Measurements from ENCODE around the gene ARHGAP12.

ARHGAP12 gene

DNA sequence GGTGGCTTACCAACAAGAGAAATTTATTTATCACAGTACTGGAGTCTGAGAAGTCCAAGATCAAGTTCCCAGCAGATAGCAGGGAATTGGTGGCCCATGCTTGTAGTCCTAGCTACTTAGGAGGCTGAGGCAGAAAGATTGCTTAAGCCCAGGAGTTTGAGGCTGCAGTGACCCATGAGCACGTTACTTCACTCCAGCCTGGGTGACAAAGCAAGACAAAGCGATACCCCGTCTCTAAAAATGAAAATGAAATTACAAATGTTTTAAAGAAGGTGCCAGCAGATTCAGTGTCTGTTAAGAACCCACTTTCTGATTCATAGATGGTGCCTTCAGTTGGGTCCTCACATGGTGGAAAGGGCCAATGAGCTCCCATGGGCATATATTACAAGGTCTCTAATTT, 20.6 kb upstream of the ARHGAP12 start:
- no peak for DNase-seq (ENCODE audit: low spot score)

- DNase-seq (ENCODE audit: low spot score), result no peak
These were observed 19.4 kb upstream of the ARHGAP12 start for GRCh38 chr10:31948021-31948420.

DNA sequence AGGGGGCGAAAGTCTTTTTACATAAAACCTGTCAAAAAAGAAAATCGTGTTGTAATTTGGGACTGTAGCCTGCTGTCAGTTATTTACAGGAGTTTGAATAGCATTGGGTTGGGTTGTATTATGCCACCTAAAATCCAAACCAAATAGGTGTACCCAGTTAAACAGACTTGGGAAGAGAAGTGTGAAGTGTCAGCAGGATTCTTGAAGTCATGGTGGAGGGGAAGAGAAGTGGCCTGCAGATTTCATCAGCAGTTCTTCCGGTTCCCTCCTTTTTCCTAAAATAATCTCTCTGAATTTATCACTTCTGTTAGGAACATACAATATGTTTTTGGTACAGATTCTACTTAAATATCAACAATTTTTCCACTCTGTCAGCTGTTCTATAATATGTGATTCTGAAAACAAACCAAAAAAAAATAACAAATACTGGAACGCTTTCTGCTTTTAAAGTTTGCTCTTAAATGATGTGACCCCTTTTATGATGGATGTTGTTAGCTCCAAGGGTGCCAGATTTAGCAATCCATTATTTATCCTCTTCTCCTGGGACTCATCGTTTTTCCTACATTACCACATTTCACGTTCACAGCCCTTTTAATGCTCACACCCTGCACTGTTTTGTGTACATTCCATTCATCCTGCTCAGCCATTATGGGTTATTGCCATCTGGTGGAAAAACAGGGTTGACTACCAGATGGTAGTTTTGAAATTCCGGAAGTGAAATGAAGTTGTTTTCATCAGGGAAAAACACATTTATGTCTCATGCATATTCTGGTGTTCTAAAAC, 18.7 kb upstream of the ARHGAP12 start:
- DNase-seq (ENCODE audit: low spot score), result no peak

DNA sequence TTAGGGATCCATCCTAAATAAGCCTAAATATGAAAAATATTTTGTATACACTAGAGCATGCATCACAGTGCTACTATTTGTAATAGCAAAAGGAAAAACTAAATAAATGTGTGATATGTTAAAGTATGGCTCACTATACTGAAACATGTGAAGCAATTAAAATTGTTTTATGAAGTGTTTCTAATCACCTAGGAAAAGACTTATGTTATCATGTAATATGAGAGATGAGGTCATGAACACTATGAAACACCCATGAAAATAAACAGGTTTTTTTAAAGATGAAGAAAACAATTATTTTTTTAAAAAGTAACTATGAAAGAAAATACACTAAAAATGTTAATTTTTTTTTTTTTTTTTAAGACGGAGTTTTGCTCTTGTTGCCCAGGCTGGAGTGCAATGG, 16.8 kb upstream of the ARHGAP12 start:
- no peak for DNase-seq (ENCODE audit: low spot score)

DNA sequence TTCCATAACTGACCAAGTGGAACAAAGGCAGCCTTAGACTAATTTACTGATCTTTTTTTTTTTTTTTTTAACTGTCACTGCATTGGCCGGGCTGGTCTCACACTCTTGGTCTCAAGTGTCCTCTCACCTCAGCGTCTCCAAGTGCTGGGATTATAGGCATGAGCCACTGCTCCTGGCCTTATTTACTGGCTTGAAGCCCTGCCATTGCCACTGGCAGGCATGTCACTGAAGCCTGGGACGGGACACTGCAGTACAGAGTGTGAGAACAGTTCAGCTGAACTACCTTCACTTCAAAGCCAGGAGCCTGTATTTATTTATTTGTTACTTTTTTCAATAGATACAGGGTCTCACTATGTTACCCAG, 15.4 kb upstream of the ARHGAP12 start:
- no peak for DNase-seq (ENCODE audit: low spot score)

GRCh38 chr10:31942892-31943291, 14.3 kb upstream of the ARHGAP12 start:
- no peak for DNase-seq (ENCODE audit: low spot score)

DNA sequence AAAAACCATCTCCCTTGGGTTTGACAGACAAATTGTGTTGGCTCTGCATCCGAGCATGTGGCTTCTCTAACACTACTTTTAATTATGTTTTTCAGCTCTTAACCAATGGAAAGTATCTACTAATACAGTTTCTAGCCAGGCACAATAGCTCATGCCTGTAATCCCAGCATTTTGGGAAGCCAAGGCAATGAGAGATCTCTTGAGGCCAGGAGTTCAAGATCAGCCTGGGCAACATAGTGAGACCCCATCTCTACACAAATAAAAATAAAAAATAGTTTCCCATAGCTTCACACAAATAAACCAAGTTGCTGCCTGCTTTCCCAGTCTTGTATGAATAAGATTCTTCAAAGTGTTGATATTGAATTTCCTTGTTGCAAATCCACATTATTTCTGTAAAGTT, 13.8 kb upstream of the ARHGAP12 start:
- no peak for DNase-seq (ENCODE audit: low spot score)

DNA sequence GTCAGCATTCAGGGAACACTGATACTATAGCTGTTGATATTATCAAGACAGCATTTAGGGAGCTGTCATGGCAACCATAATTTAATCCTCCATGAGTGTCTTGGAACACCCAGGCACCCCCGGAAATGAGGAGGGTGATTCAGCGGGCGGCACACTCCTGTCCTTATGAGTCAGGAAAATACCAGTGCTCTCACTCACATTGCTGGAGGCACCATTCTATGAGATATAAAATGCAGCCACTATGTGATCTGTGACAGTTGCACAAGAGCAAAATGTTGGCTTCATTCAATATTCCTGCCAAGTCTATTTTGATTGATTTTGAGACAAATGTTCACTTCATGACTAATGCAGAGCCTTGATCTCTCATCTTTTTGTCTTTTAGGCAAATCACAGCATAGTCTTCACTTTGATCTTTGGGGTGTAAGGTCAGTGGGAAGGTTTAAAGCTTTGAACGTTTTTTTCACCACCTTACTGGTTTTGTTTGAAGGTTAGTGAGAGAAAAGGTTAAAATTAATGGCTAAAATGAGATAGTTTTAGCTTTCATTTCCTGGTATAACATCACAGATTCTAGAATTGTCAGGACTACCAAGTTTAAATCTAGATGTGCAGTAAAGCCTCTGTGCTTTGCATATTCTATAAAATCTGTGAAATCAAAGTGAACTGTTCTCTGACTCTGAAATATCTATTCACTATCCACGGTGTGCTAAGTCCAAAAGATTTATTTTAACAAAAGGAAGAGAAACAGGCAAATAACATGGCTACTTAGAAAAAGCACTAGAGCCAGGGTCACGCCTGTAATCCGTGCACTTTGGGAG, 12.4 kb upstream of the ARHGAP12 start:
- no peak for DNase-seq (ENCODE audit: low spot score)

GRCh38 chr10:31939797-31940708, 11.4 kb upstream of the ARHGAP12 start:
- DNase-seq (ENCODE audit: low spot score), result no peak

DNA sequence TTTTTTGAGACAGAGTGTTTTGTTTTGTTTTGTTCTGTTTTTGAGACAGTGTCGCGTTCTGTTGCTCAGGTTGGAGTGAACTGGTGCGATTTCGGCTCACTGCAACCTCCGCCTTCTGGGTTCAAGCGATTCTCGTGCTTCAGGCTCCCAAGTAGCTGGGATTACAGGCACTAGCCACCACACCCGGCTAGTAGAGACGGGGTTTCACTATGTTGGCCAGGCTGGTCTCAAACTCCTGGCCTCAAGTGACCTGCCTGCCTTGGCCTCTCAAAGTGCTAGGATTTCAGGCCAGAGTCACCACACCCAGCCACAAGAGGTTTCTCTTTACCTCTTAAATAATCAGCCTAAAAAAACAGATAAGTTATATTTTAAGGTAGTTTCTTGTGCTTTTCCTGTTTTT, 8.7 kb upstream of the ARHGAP12 start:
- no peak for DNase-seq (ENCODE audit: low spot score)

- no peak for DNase-seq (ENCODE audit: low spot score)
These were observed 8.3 kb upstream of the ARHGAP12 start for GRCh38 chr10:31936933-31937332.

GRCh38 chr10:31936086-31936485, 7.5 kb upstream of the ARHGAP12 start:
- no peak for DNase-seq (ENCODE audit: low spot score)

GRCh38 chr10:31935678-31936077, 7.0 kb upstream of the ARHGAP12 start:
- no peak for DNase-seq (ENCODE audit: low spot score)

- DNase-seq (ENCODE audit: low spot score), result no peak
These were observed 4.2 kb upstream of the ARHGAP12 start for GRCh38 chr10:31932838-31933237.

DNA sequence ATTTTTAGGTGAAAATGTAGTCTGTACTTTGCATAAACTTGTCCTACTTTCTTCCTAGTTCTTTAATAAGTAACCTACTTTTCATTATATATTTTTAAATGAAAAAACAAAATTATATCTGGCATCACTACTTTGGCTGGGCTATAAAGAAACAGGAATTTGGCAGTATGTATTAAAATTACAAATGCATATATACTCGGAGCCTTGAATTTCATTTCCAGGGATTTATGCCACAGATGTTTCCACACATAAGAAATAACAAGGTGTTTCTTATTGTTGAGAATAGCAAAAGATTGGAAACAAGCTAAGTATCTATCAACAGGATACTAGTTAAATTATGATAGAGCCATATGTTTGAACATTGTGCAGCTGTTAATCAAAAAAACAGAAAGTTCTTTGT, 2.2 kb upstream of the ARHGAP12 start:
- no peak for DNase-seq (ENCODE audit: low spot score)

- DNase-seq (ENCODE audit: low spot score), result peak; percentile 19
These were observed 1.6 kb upstream of the ARHGAP12 start for GRCh38 chr10:31930023-31930751.

DNA sequence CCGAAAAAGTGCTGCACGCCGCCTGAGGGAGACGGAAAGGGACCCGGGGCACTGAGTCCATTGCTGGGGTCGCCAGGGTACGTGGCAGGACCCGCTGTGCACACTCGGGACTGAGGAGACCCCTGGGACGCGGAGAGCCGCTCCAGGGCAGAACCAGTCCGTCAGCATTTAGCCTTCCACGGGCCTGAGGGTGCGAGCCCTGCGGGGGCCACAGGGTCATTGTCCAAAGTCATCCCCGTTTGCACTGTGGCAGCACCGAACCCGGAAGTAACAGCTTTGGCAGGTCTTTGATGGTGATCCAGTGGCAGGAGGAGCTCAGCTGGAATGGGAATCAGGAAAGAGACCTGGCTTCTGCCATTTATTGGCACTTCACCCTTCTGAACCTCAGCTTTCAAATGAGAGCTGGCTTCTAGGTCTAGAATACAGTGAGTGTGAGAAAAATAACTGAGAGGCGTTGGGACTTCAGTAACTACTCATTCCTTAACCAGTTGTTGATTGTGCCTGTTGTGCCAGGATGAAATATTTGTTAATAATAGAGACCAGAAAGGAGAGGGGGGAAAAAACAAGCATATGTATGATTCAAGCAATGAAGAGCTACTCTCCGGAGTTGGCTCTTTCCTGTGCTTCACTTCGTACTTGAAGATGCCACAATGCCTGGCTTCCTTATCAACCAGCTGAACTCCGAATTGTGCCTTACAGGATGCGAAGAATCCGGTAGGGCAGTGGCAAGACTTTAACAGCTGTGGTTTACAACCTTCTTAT, 811 bp upstream of the ARHGAP12 start:
- peak; percentile 70 for DNase-seq (ENCODE audit: low spot score)

- DNase-seq (ENCODE audit: low spot score), result peak; percentile 59
These were observed 615 bp downstream of the ARHGAP12 start for GRCh38 chr10:31927884-31928548.

DNA sequence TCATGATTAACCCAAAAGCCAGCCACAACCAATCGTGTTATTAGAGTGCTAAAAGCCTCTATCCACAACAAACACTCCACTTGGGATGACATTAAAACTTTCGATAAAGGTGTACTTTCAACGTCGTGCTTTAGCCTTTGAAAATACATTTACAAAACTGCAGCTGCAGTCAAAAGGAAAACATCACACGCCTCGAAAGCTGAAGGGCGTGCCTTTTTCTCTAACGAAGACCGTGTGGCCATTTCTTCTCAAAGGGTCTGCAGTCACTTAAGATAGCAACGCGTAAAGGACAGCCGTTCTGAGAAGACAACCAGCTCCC, 1.1 kb downstream of the ARHGAP12 start:
- DNase-seq (ENCODE audit: low spot score), result no peak

DNA sequence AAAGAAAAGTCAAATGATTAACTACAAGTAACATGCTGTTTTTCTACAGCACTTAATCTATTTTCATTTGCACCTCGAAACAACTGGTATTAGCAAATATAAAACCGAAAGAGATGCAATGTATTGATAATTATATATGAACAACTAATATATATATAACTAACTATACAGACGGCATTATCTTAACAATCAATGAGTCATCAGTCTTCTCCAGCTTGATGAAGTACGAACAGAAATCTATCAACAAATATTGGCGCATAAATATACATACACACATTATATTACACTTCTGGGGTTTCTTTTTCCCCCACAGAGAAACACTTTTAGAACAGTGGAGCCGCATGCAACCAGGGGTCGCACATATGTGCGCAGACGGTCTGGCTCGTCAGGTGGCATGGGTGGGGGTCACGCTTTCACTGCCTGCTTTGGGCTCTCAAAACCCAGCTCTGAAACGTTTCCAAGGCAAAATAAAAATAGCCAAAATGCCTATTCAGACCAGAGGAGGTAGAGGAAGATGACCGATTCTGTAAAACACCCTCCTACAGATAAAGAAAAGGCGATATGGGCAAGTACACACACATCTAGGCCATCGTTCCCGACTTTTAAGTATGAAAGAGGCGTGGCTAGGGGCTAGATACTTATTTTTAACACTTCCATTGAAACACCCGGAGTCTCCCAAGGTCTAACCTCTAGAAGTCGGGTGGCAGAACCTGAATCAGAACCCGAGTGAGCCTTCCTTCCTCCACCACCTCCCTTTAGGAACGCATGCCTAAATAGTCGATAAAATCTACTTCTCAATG, 1.7 kb downstream of the ARHGAP12 start:
- DNase-seq (ENCODE audit: low spot score), result peak; percentile 32

Measured in hematopoietic multipotent progenitor cell treated with erythropoietin and hydrocortisone succinate and interleukin-3 and kit ligand, for 17 days (in vitro differentiated cells).